GM12892 (cell line): Measurements from ENCODE around the gene GSTP1.

Experiments used
- DNase-seq: peaks from one replicate; pipeline ENCODE4 v3.0.0; 2011; ENCODE audit not compliant: insufficient read length
- FAIRE-seq: peaks from 2 replicates; lab custom pipeline; 2011; peaks lifted over from hg19 to GRCh38; lab: Jason Lieb, UNC
- POLR2A ChIP-seq: IDR thresholded peaks from 2 replicates; pipeline ENCODE4 v1.6.1; 2011; ENCODE audit warnings: low read depth, low read length, control low read depth
- POLR2AphosphoS5 ChIP-seq: IDR thresholded peaks from 2 replicates; pipeline ENCODE4 v1.6.1; 2011; ENCODE audit warnings: low read depth, low read length, control low read depth
- TAF1 ChIP-seq: IDR thresholded peaks from 2 replicates; pipeline ENCODE4 v1.6.1; 2011; ENCODE audit warnings: low read depth, mild to moderate bottlenecking, control low read depth, low read length, borderline replicate concordance

Gene GSTP1

GRCh38 chr11:67632982-67633755 lies 49.6 kb downstream of the GSTP1 start:
- TF ChIP-seq POLR2A, result no peak
- TF ChIP-seq TAF1, result no peak
- TF ChIP-seq POLR2AphosphoS5, result no peak
- FAIRE-seq (no peak), DNase-seq (no peak)

- no peak for TF ChIP-seq POLR2AphosphoS5
- no peak for TF ChIP-seq POLR2A
- TF ChIP-seq TAF1, result no peak
- FAIRE-seq, result no peak
- no peak for DNase-seq
Measured at GRCh38 chr11:67633758-67634365, 50.2 kb downstream of the GSTP1 start.

- no peak for TF ChIP-seq POLR2A
- TF ChIP-seq POLR2AphosphoS5, result no peak
- TF ChIP-seq TAF1, result no peak
- FAIRE-seq (no peak), DNase-seq (no peak)
Measured at GRCh38 chr11:67634366-67635230, 51.0 kb downstream of the GSTP1 start.

- FAIRE-seq (no peak), DNase-seq (no peak)
- no peak for TF ChIP-seq TAF1
- TF ChIP-seq POLR2AphosphoS5, result no peak
- no peak for TF ChIP-seq POLR2A
Measured at GRCh38 chr11:67635231-67635521, 51.6 kb downstream of the GSTP1 start.
